ENCODE results near the gene ARID5B. TPM values are rescaled to one million over a fixed set of nuclear protein-coding genes. Genes with fewer than 3 reads are reported as not detected.

The ARID5B gene
- total RNA-seq, 1 experiment from 2014 or later = 168 TPM

DNA sequence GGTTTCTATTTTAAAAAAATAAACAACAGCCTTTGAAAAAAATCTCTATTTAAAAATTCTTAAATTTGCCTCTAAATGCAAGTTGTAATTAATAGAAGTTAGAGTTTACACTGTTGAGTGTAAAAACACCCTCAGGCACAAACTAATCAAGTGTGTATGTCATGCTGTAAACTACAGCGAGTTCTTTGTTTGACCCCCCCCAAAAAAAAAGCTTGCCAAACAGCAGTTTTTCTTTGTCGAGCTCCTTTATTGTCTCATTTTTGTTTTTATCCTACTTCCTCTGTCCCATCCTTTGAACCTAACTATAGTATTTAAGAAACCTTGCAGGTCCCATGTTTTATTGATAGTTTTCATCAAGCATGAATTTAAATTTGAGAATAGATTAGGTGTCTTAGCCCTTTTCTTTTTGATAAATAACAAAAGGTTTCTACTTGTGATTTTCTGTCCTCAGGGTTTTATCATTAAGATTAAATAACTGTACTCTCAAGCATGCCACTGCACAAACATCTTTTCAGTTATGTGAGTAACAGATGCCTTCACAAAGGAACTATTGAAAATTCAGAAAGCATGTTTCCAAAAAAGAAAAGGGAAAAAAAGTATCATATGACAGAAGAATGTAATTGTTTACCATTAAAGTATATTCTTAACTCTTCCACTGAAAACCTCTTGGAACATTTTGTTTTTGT, 176.0 kb downstream of the ARID5B start:
- CTCF ChIA-PET = interaction anchor here (1.0 kb wide), 2 partner anchors 11 to 39 kb away, joined by 4 to 7 read pairs; no protein-coding TSS in a partner anchor
- H3K9me3 ChIP-seq = no peaks in the 10 kb centered on the region
- H3K27me3 ChIP-seq (replicated peaks; ENCODE audit: control insufficient read depth, insufficient read depth, low read length) = no peaks in the 10 kb centered on the region
- TF ChIP-seq, protein P1, sequence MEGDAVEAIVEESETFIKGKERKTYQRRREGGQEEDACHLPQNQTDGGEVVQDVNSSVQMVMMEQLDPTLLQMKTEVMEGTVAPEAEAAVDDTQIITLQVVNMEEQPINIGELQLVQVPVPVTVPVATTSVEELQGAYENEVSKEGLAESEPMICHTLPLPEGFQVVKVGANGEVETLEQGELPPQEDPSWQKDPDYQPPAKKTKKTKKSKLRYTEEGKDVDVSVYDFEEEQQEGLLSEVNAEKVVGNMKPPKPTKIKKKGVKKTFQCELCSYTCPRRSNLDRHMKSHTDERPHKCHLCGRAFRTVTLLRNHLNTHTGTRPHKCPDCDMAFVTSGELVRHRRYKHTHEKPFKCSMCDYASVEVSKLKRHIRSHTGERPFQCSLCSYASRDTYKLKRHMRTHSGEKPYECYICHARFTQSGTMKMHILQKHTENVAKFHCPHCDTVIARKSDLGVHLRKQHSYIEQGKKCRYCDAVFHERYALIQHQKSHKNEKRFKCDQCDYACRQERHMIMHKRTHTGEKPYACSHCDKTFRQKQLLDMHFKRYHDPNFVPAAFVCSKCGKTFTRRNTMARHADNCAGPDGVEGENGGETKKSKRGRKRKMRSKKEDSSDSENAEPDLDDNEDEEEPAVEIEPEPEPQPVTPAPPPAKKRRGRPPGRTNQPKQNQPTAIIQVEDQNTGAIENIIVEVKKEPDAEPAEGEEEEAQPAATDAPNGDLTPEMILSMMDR (IDR thresholded peaks at IDR 0.05; ENCODE audit: insufficient read depth in 1 of 2, low read depth in 1 of 2, low read length in 1 of 2, severe bottlenecking in 1 of 2, unreplicated experiment in 1 of 2) = no peak
- no peaks in the 10 kb centered on the region for H3K27me3 Mint-ChIP-seq (ENCODE audit: insufficient read depth, unreplicated experiment)
- no peak overlapping the region for H3K27ac Mint-ChIP-seq (ENCODE audit: unreplicated experiment)
- no peak overlapping the region for H3K4me3 Mint-ChIP-seq (ENCODE audit: unreplicated experiment)
- intact Hi-C loops (cut with micrococcal nuclease; ENCODE audit: unreplicated experiment) = no loop called here
- DNase-seq = no peak
- POLR2A ChIA-PET = interaction anchor here (0.5 to 0.8 kb wide), 2 partner anchors 16 to 66 kb away, joined by 3 to 5 read pairs; no protein-coding TSS in a partner anchor
- peaks cover 100% of the 10 kb centered on the region for H3K36me3 Mint-ChIP-seq (ENCODE audit: insufficient read depth, unreplicated experiment)
- H3K9me3 Mint-ChIP-seq (ENCODE audit: unreplicated experiment) = no peaks in the 10 kb centered on the region
- H3K36me3 ChIP-seq (ENCODE audit: control insufficient read depth, insufficient read depth, low read length) = peaks cover 15% of the 10 kb centered on the region
- BruUV-seq (replicated peaks) = no TSS peak
- H3K4me3 ChIP-seq (ENCODE audit: low read depth, low read length) = no peak overlapping the region
- peaks cover 37% of the 10 kb centered on the region for H3K4me1 Mint-ChIP-seq (ENCODE audit: low read depth, unreplicated experiment)
- peaks cover 46% of the 10 kb centered on the region for H3K4me1 ChIP-seq

DNA sequence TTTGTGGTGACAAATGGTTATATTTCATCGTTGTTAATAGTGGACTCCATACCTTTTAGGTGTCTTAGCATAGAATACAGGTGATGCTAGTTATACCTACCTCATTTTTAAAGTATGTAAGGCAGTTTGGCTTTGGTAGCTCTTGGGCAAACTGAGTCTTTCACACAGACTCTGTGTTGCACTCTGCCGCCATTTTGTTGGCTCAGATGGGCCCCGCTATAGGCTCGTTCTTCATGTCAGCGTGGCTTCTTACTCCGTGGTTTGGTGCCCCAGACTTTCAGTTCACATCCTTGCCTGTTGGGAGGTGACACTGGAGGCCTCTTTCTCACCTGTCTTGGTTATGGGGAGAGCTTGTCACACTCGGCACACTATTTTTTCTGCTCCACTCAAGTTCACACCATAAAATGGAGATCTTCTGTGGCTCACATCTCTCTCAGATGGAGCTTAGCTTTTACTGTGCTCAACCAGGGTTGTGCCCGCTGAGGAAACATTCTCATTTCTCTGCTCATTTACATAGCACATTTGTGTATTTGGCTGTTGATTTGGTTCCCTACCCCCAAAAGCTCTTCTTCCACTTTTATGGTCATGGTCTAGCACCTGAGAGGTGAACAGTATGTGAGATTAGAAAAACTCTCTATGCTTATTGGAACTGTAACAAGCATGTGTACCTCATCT, 178.5 kb downstream of the ARID5B start:
- CTCF ChIA-PET = interaction anchor here (0.6 to 1.2 kb wide), 3 partner anchors 41 to 250 kb away, joined by 3 read pairs; no protein-coding TSS in a partner anchor
- H3K4me3 ChIP-seq (ENCODE audit: low read depth, low read length) = no peak overlapping the region
- intact Hi-C loops (cut with micrococcal nuclease; ENCODE audit: unreplicated experiment) = no loop called here
- no peak for DNase-seq
- BruUV-seq (replicated peaks) = no TSS peak
- H3K27me3 ChIP-seq (replicated peaks; ENCODE audit: control insufficient read depth, insufficient read depth, low read length) = no peaks in the 10 kb centered on the region
- POLR2A ChIA-PET = interaction anchor here (0.9 kb wide), 1 partner anchor 34 kb away, joined by 3 read pairs; no protein-coding TSS in a partner anchor
- Mint-ChIP-seq H3K4me3 (ENCODE audit: unreplicated experiment) (no peak overlapping the region), H3K27me3 (ENCODE audit: insufficient read depth, unreplicated experiment) (no peaks in the 10 kb centered on the region), H3K27ac (ENCODE audit: unreplicated experiment) (peak overlapping the region; percentile 7), H3K36me3 (ENCODE audit: insufficient read depth, unreplicated experiment) (peaks cover 100% of the 10 kb centered on the region), H3K4me1 (ENCODE audit: low read depth, unreplicated experiment) (peaks cover 46% of the 10 kb centered on the region), H3K9me3 (ENCODE audit: unreplicated experiment) (peaks cover 3% of the 10 kb centered on the region)
- H3K9me3 ChIP-seq = no peaks in the 10 kb centered on the region
- peaks cover 14% of the 10 kb centered on the region for H3K36me3 ChIP-seq (ENCODE audit: control insufficient read depth, insufficient read depth, low read length)
- TF ChIP-seq, protein P1 (IDR thresholded peaks at IDR 0.05; ENCODE audit: insufficient read depth in 1 of 2, low read depth in 1 of 2, low read length in 1 of 2, severe bottlenecking in 1 of 2, unreplicated experiment in 1 of 2) = no peak
- peaks cover 51% of the 10 kb centered on the region for H3K4me1 ChIP-seq

DNA sequence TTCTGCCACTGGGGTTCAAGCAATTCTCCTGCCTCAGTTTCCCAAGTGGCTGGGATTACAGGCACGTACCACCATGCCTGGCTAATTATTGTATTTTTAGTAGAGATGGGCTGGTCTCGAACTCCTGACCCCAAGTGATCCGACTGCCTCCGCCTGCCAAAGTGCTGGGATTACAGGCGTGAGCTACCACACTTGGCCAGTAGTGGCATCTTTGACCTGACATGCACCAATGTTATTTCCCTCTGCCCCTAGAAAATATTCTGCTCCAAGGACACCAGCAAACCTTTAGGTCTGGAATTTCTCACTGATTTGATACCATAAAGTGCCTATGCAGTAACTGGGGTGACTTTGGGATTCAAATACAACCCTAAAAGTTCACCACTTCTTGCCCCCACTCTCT, 179.4 kb downstream of the ARID5B start:
- no TSS peak for BruUV-seq (replicated peaks)
- intact Hi-C loops (cut with micrococcal nuclease; ENCODE audit: unreplicated experiment) = no loop called here
- Histone ChIP-seq H3K9me3 (no peaks in the 10 kb centered on the region), H3K36me3 (ENCODE audit: control insufficient read depth, insufficient read depth, low read length) (peaks cover 14% of the 10 kb centered on the region), H3K27me3 (replicated peaks; ENCODE audit: control insufficient read depth, insufficient read depth, low read length) (no peaks in the 10 kb centered on the region), H3K4me3 (ENCODE audit: low read depth, low read length) (no peak overlapping the region), H3K4me1 (peaks cover 45% of the 10 kb centered on the region)
- Mint-ChIP-seq H3K36me3 (ENCODE audit: insufficient read depth, unreplicated experiment) (peaks cover 100% of the 10 kb centered on the region), H3K4me3 (ENCODE audit: unreplicated experiment) (no peak overlapping the region), H3K27ac (ENCODE audit: unreplicated experiment) (peak overlapping the region; percentile 42), H3K27me3 (ENCODE audit: insufficient read depth, unreplicated experiment) (no peaks in the 10 kb centered on the region), H3K9me3 (ENCODE audit: unreplicated experiment) (peaks cover 7% of the 10 kb centered on the region), H3K4me1 (ENCODE audit: low read depth, unreplicated experiment) (peaks cover 45% of the 10 kb centered on the region)
- POLR2A ChIA-PET = no interaction called here
- TF ChIP-seq, protein P1 (IDR thresholded peaks at IDR 0.05; ENCODE audit: insufficient read depth in 1 of 2, low read depth in 1 of 2, low read length in 1 of 2, severe bottlenecking in 1 of 2, unreplicated experiment in 1 of 2) = peak; percentile 1 to 28
- no peak for DNase-seq
- CTCF ChIA-PET = interaction anchor here (0.6 to 1.2 kb wide), 3 partner anchors 42 to 251 kb away, joined by 3 read pairs; no protein-coding TSS in a partner anchor

All from Caco-2 (cell line).